B cell (primary cell): Measurements from ENCODE around the gene SBK1. TPM values are rescaled to one million over a fixed set of nuclear protein-coding genes. Genes with fewer than 3 reads are reported as not detected.

Experiments
- ATAC-seq: fragments of 200-7000 bp; cut with Tn5 transposase; one replicate; pipeline ENCODE4 v1.10.0; 2021; ENCODE audit warnings: low read depth, mild to moderate bottlenecking, moderate number of reproducible peaks, moderate library complexity
- CTCF ChIA-PET: fragments of 350-600 bp; sonication (Branson Sonifier 250); formaldehyde crosslinking; loops from one replicate; lab custom pipeline; 2021; ENCODE audit warnings: antibody characterized with exemption, inconsistent platforms; lab: Charles Lee
- POLR2A ChIA-PET: fragments of 350-600 bp; sonication (Branson Sonifier 250); formaldehyde crosslinking; loops from one replicate; lab custom pipeline; 2021; ENCODE audit warnings: antibody characterized with exemption; lab: Charles Lee
- DNase-seq: peaks from one replicate; pipeline ENCODE4 v3.0.0; 2013
- H2AFZ ChIP-seq: 2 replicates; pipeline ENCODE4 v1.6.1; 2012; ENCODE audit warnings: mild to moderate bottlenecking, low read depth, low read length; ENCODE audit not compliant: insufficient read depth, poor library complexity, severe bottlenecking
- H3K27ac ChIP-seq, 2 donors: 1 replicate in 1 of 2; 2 replicates in 1 of 2; pipeline ENCODE4 v1.5.1; 2012 to 2013; ENCODE audit warnings: low read length in 2 of 2, mild to moderate bottlenecking in 2 of 2, moderate library complexity in 1 of 2
- H3K27me3 ChIP-seq, 4 experiments: fragments of 200-600 bp in 1 of 4; sonication (generic) in 1 of 4; replicated peaks in 1 of 4; 1 replicate in 2 of 4; 2 replicates in 2 of 4; pipeline versions ENCODE4 v1.6.1 to v1.7.0; 2013 to 2016; ENCODE audit warnings: low read length in 3 of 4, mild to moderate bottlenecking in 2 of 4, mixed read lengths in 1 of 4, moderate library complexity in 1 of 4; ENCODE audit not compliant: insufficient read depth in 4 of 4, control insufficient read depth in 3 of 4; ENCODE audit errors: control extremely low read depth in 1 of 4
- H3K36me3 ChIP-seq, 2 experiments: replicated peaks in 1 of 2; 1 replicate in 1 of 2; 2 replicates in 1 of 2; pipeline versions ENCODE4 v1.6.1 to v1.7.1; 2013; ENCODE audit warnings: low read length in 1 of 2; ENCODE audit not compliant: insufficient read depth in 2 of 2, control insufficient read depth in 1 of 2; ENCODE audit errors: control extremely low read depth in 1 of 2, extremely low read depth in 1 of 2
- H3K4me1 ChIP-seq, 2 donors: fragments of 200-600 bp in 1 of 2; sonication (generic) in 1 of 2; 1 replicate in 1 of 2; 2 replicates in 1 of 2; pipeline versions ENCODE4 v1.5.1 to v1.6.1; 2013 to 2017; ENCODE audit warnings: low read length in 2 of 2; ENCODE audit not compliant: control insufficient read depth in 2 of 2, insufficient read depth in 2 of 2
- H3K4me2 ChIP-seq: replicated peaks from 2 replicates; pipeline ENCODE3; 2012; ENCODE audit warnings: mild to moderate bottlenecking, low read depth, low read length; ENCODE audit not compliant: poor library complexity, severe bottlenecking
- H3K4me3 ChIP-seq, 5 experiments: fragments of 200-600 bp in 1 of 5; sonication (generic) in 1 of 5; 1 replicate in 3 of 5; 2 replicates in 2 of 5; pipeline versions ENCODE4 v1.5.1 to v1.7.0; 2011 to 2016; ENCODE audit warnings: low read length in 4 of 5, mild to moderate bottlenecking in 4 of 5, low read depth in 2 of 5, control low read depth in 1 of 5, moderate library complexity in 1 of 5; ENCODE audit not compliant: insufficient read depth in 1 of 5; ENCODE audit errors: control extremely low read depth in 1 of 5, extremely low read depth in 1 of 5
- H3K79me2 ChIP-seq: fragments of 200-600 bp; sonication (generic); one replicate; pipeline ENCODE4 v1.6.0; 2016; ENCODE audit warnings: low read length; ENCODE audit not compliant: control insufficient read depth, insufficient read depth
- H3K9ac ChIP-seq: fragments of 200-600 bp; sonication (generic); 2 replicates; pipeline ENCODE4 v1.6.1; 2017; ENCODE audit warnings: mild to moderate bottlenecking, low read length, moderate library complexity
- H3K9me3 ChIP-seq, 3 donors: one replicate each; pipeline versions ENCODE4 v1.6.1 to v1.7.1; 2013; ENCODE audit warnings: low read length in 2 of 3; ENCODE audit not compliant: control insufficient read depth in 2 of 3, insufficient read depth in 1 of 3; ENCODE audit errors: control extremely low read depth in 1 of 3
- H4K20me1 ChIP-seq: 2 replicates; pipeline ENCODE4 v1.6.0; 2012; ENCODE audit warnings: mild to moderate bottlenecking, low read length; ENCODE audit not compliant: insufficient read depth, control insufficient read depth, poor library complexity, severe bottlenecking
- H3K27ac Mint-ChIP-seq: one replicate; pipeline ENCODE4 v1.8.0; 2021; ENCODE audit warnings: mixed read lengths
- H3K27me3 Mint-ChIP-seq: one replicate; pipeline ENCODE4 v1.8.0; 2021; ENCODE audit warnings: mixed read lengths
- H3K4me1 Mint-ChIP-seq: one replicate; pipeline ENCODE4 v1.8.0; 2021; ENCODE audit warnings: mixed read lengths
- H3K4me3 Mint-ChIP-seq: one replicate; pipeline ENCODE4 v1.8.0; 2021; ENCODE audit warnings: mixed read lengths
- H3K9me3 Mint-ChIP-seq: one replicate; pipeline ENCODE4 v1.8.0; 2022; ENCODE audit warnings: mixed read lengths; ENCODE audit not compliant: insufficient read depth
- CTCF ChIP-seq: fragments of 200-600 bp; IDR thresholded peaks from one replicate; pipeline ENCODE4 v1.8.0; 2022; ENCODE audit warnings: antibody characterized with exemption, mild to moderate bottlenecking
- EZH2 ChIP-seq: IDR thresholded peaks from 2 replicates; pipeline ENCODE4 v1.6.1; 2012; ENCODE audit warnings: borderline replicate concordance, low read depth, mild to moderate bottlenecking, moderate library complexity, low read length; ENCODE audit not compliant: insufficient read depth, poor library complexity, severe bottlenecking
- WGBS: methylation state at CpG from one replicate; pipeline ENCODE4 v1.1.5; 2013; ENCODE audit warnings: missing lambda C conversion rate; ENCODE audit not compliant: insufficient coverage; 5-methylcytosine and 5-hydroxymethylcytosine counted together
- intact Hi-C: fragments of 100-400 bp; cut with micrococcal nuclease; formaldehyde crosslinking; loops from one replicate; pipeline ENCODE4 v1.10.0; 2022
- polyA plus RNA-seq: library from polyadenylated mRNA; depleted of rRNA; stranded (reverse); fragments of >200 nt; gene quantifications from 2 replicates; pipeline ENCODE4 v1.2.3, GENCODE V29; 2012
- total RNA-seq, 2 donors: library from RNA; stranded (reverse); fragments of 120-200 nt in 1 of 2; gene quantifications; 1 replicate in 1 of 2; 2 replicates in 1 of 2; pipeline versions ENCODE4 v1.2.3 to v1.2.4, GENCODE V29; 2013 to 2022

SBK1 gene
- total and polyA plus RNA-seq, 2 donors (not counting 1 experiment from before 2014, with no cell fraction given): 0.22 to 1.3 TPM

- ATAC-seq (no peak), DNase-seq (no peak)
- peaks cover 0 to under 1% of the 10 kb centered on the region in 2 donors for H3K4me1 ChIP-seq
- no peaks in the 10 kb centered on the region for H4K20me1 ChIP-seq
- H3K27ac ChIP-seq: no peak overlapping the region
- TF ChIP-seq EZH2: no peak
- TF ChIP-seq CTCF: no peak
- 97% methylated on average over 4 of the region's 9 CpGs for WGBS
- POLR2A ChIA-PET: no interaction called here
- no peaks in the 10 kb centered on the region for H3K79me2 ChIP-seq
- Mint-ChIP-seq H3K9me3 (no peaks in the 10 kb centered on the region), H3K27me3 (peaks cover 3% of the 10 kb centered on the region), H3K27ac (no peak overlapping the region), H3K4me3 (no peak overlapping the region), H3K4me1 (no peaks in the 10 kb centered on the region)
- peaks cover 0 to 4% (median 0%) of the 10 kb centered on the region in 4 experiments for H3K27me3 ChIP-seq
- no peak overlapping the region for H3K4me3 ChIP-seq
- H2AFZ ChIP-seq: no peak overlapping the region
- H3K9me3 ChIP-seq: peaks cover 0 to 3% (median 0%) of the 10 kb centered on the region in 3 donors
- no peak overlapping the region for H3K4me2 ChIP-seq
- intact Hi-C loops: no loop called here
- no peaks in the 10 kb centered on the region for H3K36me3 ChIP-seq
- CTCF ChIA-PET: interaction anchor here (2.0 to 9.6 kb wide), 2 partner anchors 35 to 44 kb away, joined by 6 to 118 read pairs; no protein-coding TSS in a partner anchor
- no peak overlapping the region for H3K9ac ChIP-seq
Observed at GRCh38 chr16:28283173-28283572, 9.2 kb upstream of the SBK1 start.

- no peak overlapping the region for H3K4me3 Mint-ChIP-seq
- no peak for DNase-seq
- ATAC-seq: no peak
- WGBS: 84% methylated on average over 14 of the region's 15 CpGs
- Histone ChIP-seq H3K4me1 (no peaks in the 10 kb centered on the region), H4K20me1 (no peaks in the 10 kb centered on the region), H3K27ac (no peak overlapping the region), H3K36me3 (no peaks in the 10 kb centered on the region), H3K9me3 (peaks cover 0 to 3% (median 0%) of the 10 kb centered on the region in 3 donors), H3K9ac (no peak overlapping the region), H3K27me3 (peaks cover 0 to 3% (median 0%) of the 10 kb centered on the region in 4 experiments), H2AFZ (no peak overlapping the region), H3K4me3 (no peak overlapping the region), H3K4me2 (no peak overlapping the region), H3K79me2 (no peaks in the 10 kb centered on the region)
- H3K27ac Mint-ChIP-seq: no peak overlapping the region
- intact Hi-C loops: no loop called here
- POLR2A ChIA-PET: no interaction called here
- H3K4me1 Mint-ChIP-seq: no peaks in the 10 kb centered on the region
- H3K9me3 Mint-ChIP-seq: no peaks in the 10 kb centered on the region
- peaks cover 3% of the 10 kb centered on the region for H3K27me3 Mint-ChIP-seq
- no peak for TF ChIP-seq CTCF
- no peak for TF ChIP-seq EZH2
- CTCF ChIA-PET: interaction anchor here (9.6 kb wide), 1 partner anchor 34 kb away, joined by 118 read pairs; no protein-coding TSS in a partner anchor
Observed at GRCh38 chr16:28283798-28284577, 8.3 kb upstream of the SBK1 start.
